T-helper 17 cell (primary cell): ENCODE results near the gene PDZRN3. TPM values are rescaled to one million over a fixed set of nuclear protein-coding genes. Genes with fewer than 3 reads are reported as not detected.

Experiments used
- ATAC-seq: fragments of 150-1000 bp; cut with Tn5 transposase; 2 replicates; pipeline ENCODE4 v1.10.0; 2021; ENCODE audit warnings: mild to moderate bottlenecking, moderate library complexity
- DNase-seq, 3 donors: peaks; one replicate each; pipeline versions ENCODE4 v3.0.0 to v3.0.0-alpha.2; 2020 to 2021
- H3K9me3 ChIP-seq: one replicate; pipeline ENCODE4 v1.7.0; 2013; ENCODE audit warnings: low read length, mild to moderate bottlenecking; ENCODE audit not compliant: control insufficient read depth, poor library complexity, severe bottlenecking
- H3K27ac Mint-ChIP-seq: one replicate; pipeline ENCODE4 v1.8.0; 2022; ENCODE audit warnings: mild to moderate bottlenecking, moderate library complexity, mixed read lengths
- H3K27me3 Mint-ChIP-seq: one replicate; pipeline ENCODE4 v1.8.0; 2022; ENCODE audit warnings: mixed read lengths
- H3K36me3 Mint-ChIP-seq: one replicate; pipeline ENCODE4 v1.8.0; 2022; ENCODE audit warnings: low read depth, mixed read lengths
- H3K4me1 Mint-ChIP-seq: one replicate; pipeline ENCODE4 v1.8.0; 2022; ENCODE audit warnings: mild to moderate bottlenecking, mixed read lengths
- H3K4me3 Mint-ChIP-seq: one replicate; pipeline ENCODE4 v1.8.0; 2022; ENCODE audit warnings: mild to moderate bottlenecking, moderate library complexity, mixed read lengths
- total RNA-seq, 4 donors: library from RNA in 2 of 4; stranded (reverse) in 2 of 4; gene quantifications; one replicate each; pipeline ENCODE4 v1.2.3 and lab custom pipeline; 2022 to 2026

PDZRN3 gene
- total RNA-seq, 2 donors from 2014 or later, result not detected

DNA sequence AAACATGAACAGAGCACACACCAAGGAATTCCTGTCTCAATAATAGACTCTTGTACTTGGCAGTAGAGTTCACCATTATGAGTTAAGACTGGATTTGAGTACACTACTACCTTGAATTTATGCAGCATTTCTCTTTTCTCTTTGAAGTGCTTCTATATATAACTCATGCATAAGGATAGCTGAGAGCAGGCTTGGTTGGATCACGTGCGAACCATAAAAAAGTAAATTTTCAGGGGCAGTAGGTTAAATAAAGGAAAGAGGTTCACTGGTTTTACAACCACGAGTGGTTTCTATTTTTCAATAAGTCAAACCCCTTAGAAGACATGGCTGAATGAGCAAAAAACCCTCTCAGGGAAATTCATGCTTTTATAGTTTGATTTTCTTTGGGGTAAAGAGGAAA is 28.6 kb upstream of the PDZRN3 start:
- Mint-ChIP-seq H3K4me3 (no peak overlapping the region), H3K27me3 (no peaks in the 10 kb centered on the region), H3K27ac (no peak overlapping the region), H3K36me3 (no peaks in the 10 kb centered on the region), H3K4me1 (no peaks in the 10 kb centered on the region)
- DNase-seq (no peak), ATAC-seq (no peak)
- no peaks in the 10 kb centered on the region for H3K9me3 ChIP-seq

DNA sequence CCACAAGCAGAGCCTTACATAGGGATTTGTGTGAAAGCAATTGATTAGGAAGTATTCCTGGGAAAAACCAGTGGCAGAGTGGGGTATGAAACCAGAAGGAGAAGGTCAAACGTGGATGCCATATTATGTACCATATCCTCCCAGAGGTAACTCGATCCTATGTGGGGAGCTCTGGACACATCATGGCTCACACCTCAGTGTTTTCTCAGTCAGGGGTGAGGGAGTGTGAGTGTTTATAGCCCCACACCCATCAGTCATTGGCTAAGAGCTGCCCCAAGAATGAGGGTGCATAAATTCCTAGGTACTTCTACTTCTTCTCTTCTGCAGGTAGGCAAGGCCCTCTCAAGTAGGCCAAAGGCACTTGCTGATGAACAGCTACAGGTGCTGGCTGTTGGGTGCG is 28.2 kb upstream of the PDZRN3 start:
- no peaks in the 10 kb centered on the region for H3K9me3 ChIP-seq
- H3K27ac Mint-ChIP-seq, result no peak overlapping the region
- no peaks in the 10 kb centered on the region for H3K27me3 Mint-ChIP-seq
- no peaks in the 10 kb centered on the region for H3K36me3 Mint-ChIP-seq
- DNase-seq, result no peak
- no peak for ATAC-seq
- no peaks in the 10 kb centered on the region for H3K4me1 Mint-ChIP-seq
- no peak overlapping the region for H3K4me3 Mint-ChIP-seq

DNA sequence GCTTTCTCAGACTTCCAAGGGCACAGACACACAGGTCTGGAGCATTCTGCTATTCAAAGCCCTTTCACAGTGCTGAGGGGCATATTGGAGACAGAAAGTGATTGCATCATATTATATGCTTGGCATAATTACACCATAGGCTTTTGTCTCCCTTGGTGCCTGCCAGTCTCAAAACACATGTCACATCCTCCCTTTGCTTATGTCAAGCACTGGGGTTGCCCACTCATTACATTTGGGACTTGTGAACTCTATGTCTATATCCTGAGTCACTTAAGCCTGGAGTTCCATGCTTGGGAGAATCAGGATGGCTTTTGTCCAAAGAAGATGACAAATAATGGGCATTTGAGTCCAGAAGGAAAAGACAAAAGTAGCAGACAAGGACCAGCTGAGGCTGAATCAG is 12.3 kb upstream of the PDZRN3 start:
- no peaks in the 10 kb centered on the region for H3K27me3 Mint-ChIP-seq

DNA sequence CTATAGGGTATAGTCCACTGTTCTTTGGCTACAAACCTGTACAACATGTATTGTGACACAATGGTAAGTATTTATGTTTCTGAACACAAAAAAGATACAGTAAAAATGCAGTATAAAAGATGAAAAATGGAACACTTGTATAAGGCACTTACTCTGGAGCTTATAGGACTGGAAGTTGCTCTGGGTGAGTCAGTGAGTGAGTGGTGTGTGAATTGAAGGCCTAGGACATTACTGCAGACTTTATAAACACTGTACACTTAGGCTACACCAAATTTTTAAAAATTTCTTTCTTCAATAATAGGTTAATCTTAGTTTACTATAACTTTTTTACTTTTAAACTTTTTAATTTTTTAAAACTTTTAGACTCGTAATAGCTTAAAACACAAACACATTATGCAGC is 10.5 kb upstream of the PDZRN3 start:
- no peak overlapping the region for H3K27ac Mint-ChIP-seq

More for the DNA sequence above, 12.3 kb upstream of the PDZRN3 start:
- no peak for ATAC-seq
- no peak overlapping the region for H3K27ac Mint-ChIP-seq
- H3K9me3 ChIP-seq, result no peaks in the 10 kb centered on the region
- H3K36me3 Mint-ChIP-seq, result no peaks in the 10 kb centered on the region
- DNase-seq, result no peak
- no peak overlapping the region for H3K4me3 Mint-ChIP-seq
- no peaks in the 10 kb centered on the region for H3K4me1 Mint-ChIP-seq

DNA sequence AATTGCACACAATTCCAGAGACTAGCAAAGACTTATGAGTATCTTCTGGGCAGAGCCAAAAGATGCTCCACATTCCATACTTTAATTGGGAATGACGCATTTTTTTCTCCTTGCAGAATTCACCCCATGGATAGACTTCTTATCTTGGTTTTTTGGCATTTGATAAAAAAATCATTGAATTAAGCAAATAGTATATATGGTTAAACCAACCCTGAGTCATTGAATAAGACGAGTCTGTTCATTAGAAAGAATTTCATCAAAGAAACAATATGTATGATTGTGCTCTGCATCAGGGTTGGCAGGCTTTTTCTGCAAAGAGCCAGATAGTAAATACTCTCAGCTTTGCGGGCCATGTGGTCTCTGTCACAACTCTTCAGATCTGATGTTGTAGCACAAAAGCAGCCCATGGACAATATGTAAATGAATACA is 9.2 kb upstream of the PDZRN3 start:
- no peaks in the 10 kb centered on the region for H3K36me3 Mint-ChIP-seq
- no peak overlapping the region for H3K4me3 Mint-ChIP-seq
- ATAC-seq (no peak), DNase-seq (no peak)
- H3K9me3 ChIP-seq, result no peaks in the 10 kb centered on the region
- no peaks in the 10 kb centered on the region for H3K27me3 Mint-ChIP-seq
- no peaks in the 10 kb centered on the region for H3K4me1 Mint-ChIP-seq
- H3K27ac Mint-ChIP-seq, result no peak overlapping the region

More for the DNA sequence above, 10.5 kb upstream of the PDZRN3 start:
- DNase-seq (no peak), ATAC-seq (no peak)
- Mint-ChIP-seq H3K27me3 (no peaks in the 10 kb centered on the region), H3K36me3 (no peaks in the 10 kb centered on the region), H3K4me1 (no peaks in the 10 kb centered on the region), H3K4me3 (no peak overlapping the region)
- H3K9me3 ChIP-seq, result no peaks in the 10 kb centered on the region

DNA sequence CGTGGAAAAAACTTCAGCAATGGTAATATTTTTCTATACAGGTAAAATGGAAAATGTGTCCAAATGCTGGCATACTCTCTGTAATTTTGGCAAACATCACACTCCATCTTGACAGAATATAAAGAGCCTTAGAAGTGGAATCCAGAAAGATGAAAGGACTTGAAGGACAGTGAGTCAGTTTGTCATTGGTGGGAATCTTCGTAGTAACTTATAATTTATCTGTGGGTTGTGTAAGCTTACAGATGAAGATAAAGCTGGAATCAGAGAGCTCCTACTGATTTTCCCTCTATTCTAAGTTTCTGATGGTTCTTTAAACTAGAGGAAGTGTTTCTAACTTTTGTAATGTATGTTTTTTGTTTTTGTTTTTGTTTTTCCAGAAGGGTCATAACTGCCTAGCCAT is 8.7 kb upstream of the PDZRN3 start:
- no peaks in the 10 kb centered on the region for H3K9me3 ChIP-seq
- H3K4me1 Mint-ChIP-seq, result no peaks in the 10 kb centered on the region
- no peak overlapping the region for H3K4me3 Mint-ChIP-seq
- ATAC-seq, result no peak
- H3K27ac Mint-ChIP-seq, result no peak overlapping the region
- DNase-seq, result no peak
- no peaks in the 10 kb centered on the region for H3K27me3 Mint-ChIP-seq
- H3K36me3 Mint-ChIP-seq, result no peaks in the 10 kb centered on the region

DNA sequence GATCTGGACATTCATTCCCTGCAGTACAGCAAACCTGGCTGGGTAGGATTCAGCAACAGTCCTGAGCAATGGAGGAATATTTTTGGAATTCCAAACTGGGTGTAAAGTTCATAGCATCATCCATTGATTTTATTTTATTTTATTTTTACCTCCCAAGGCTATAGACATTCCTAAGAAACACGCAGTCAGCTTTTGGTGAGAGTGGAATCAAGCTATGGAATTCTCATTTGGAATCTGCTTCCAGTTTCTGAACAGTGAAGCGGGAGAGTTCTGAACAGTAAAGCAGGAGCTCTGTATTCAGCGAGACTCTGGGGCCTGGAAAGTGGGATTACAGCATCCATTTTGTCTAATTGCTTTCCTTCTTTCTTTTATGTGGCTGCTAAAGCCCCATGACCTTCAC is 1.4 kb upstream of the PDZRN3 start:
- peaks cover 25% of the 10 kb centered on the region for H3K27me3 Mint-ChIP-seq

DNA sequence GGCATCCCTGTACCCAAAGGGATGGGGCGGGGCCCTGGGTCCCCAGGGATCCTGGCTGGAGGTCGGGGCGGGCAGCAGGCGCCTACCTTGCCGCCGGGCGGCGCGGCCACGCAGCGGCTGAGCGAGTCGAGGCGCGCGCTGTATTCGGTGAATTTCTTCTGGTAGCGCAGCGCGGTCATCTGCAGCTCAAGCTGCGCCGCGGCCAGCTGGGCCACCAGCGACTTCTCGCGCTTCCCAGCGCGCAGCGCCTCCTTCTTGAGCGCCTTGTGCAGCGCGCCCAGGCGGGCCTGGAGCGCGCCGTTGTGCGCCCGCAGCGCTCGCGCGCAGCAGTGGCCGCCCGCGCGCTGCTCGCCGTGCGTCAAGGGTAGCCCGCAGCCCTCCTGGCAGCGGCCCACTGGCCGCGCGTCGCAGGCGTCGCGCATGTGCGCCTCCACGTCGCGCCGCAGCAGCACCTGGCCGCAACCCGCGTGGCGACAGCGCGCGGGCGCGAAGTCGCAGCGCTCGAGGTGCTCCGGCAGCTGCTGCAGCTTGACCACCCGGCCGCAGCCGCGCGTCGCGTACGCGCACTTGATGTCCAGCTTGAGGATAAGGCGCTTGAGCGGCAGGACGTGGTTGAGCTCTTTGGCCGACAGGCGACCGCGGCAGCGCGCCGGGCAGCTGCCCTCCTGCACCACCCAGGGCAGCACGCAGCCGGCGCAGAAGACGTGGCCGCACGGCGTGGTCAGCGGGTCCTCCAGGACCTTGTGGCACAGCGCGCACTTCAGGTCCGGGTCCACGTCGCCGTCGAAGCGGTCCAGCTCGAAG is 522 bp downstream of the PDZRN3 start:
- Mint-ChIP-seq H3K27ac (no peak overlapping the region), H3K27me3 (peaks cover 25% of the 10 kb centered on the region), H3K36me3 (no peaks in the 10 kb centered on the region), H3K4me1 (no peaks in the 10 kb centered on the region), H3K4me3 (no peak overlapping the region)
- ATAC-seq, result no peak
- no peaks in the 10 kb centered on the region for H3K9me3 ChIP-seq
- DNase-seq, result no peak

More for the DNA sequence above, 1.4 kb upstream of the PDZRN3 start:
- ATAC-seq (no peak), DNase-seq (no peak)
- Mint-ChIP-seq H3K36me3 (no peaks in the 10 kb centered on the region), H3K4me3 (no peak overlapping the region), H3K27ac (no peak overlapping the region), H3K4me1 (no peaks in the 10 kb centered on the region)
- no peaks in the 10 kb centered on the region for H3K9me3 ChIP-seq

DNA sequence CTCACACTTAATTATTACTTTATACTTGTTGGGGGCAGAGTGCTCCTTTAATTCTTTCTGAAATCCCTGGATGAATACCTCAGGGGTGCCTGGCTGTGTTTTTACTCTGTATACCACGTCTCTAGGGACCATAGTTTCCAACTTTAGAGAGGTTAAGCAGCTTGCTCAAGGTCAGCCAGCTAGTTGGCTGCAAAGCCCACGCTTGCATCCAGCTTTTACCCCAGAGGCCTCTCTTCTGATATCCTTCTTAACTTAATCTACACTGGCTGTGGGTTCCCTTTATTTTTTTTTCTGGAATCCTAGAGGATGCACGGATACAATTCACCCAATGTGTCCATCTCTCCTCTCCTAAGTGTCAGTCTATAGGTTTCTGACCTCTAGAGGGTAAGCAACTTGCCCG is 1.4 kb downstream of the PDZRN3 start:
- H3K4me3 Mint-ChIP-seq, result no peak overlapping the region
- no peak for DNase-seq
- peaks cover 25% of the 10 kb centered on the region for H3K27me3 Mint-ChIP-seq
- ATAC-seq, result no peak
- no peaks in the 10 kb centered on the region for H3K9me3 ChIP-seq
- H3K27ac Mint-ChIP-seq, result no peak overlapping the region
- H3K36me3 Mint-ChIP-seq, result no peaks in the 10 kb centered on the region
- H3K4me1 Mint-ChIP-seq, result no peaks in the 10 kb centered on the region

DNA sequence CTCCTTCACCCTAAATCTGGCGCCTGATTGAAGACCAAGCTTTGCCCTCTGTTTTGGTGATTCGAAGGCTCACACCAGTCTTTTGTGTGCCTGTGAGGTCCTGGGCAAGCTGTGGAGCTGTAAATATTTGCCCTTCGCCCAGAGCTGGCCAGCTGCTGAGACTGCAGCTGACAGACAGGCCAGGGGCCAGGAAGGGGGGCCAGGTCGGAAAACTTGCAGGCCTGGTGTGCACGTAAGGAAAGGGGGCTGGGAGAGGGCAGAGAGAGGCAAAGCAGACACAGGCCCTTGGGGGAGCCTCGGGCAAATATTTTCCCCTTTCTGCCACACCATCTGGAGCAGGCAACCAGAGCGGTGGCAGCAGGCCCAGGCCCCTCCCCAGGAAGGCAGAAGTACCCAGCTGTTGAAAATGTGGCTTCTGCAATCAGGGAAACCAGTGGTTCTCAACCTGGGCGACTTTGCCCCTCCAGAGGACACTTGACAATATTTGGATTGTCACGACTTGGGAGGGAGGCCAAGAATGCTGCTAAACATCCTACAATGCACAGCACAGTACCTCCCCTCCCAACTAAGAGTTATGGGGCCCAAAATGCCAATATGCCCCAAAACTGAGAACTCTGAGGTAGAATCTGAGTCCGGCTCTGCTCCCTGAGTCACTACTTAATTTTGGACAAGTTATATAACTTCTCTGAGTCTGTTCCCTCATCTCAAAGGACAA is 2.5 kb downstream of the PDZRN3 start:
- Mint-ChIP-seq H3K4me1 (no peaks in the 10 kb centered on the region), H3K27ac (no peak overlapping the region), H3K4me3 (peak overlapping the region; percentile 3), H3K27me3 (peaks cover 17% of the 10 kb centered on the region), H3K36me3 (no peaks in the 10 kb centered on the region)
- no peaks in the 10 kb centered on the region for H3K9me3 ChIP-seq
- DNase-seq (no peak), ATAC-seq (no peak)

DNA sequence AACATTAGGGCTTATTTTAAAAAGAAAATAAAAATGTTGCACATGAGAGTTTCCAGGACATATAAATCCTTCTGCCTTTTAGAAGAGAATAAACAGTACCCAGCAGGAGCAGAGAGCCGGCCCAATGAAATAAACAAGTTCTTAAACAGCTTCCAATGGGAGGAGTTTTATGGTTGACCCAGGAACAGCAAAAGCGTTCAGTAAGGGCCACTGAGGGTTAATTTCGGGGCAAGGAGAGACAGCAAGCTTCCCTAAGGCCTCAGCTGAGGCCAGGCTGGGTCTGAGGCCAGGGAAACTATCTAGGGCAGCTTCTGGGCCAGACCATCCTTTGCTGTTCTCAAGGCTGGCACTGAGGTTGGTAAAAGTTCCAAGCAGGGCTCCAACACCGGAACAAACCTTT is 3.4 kb downstream of the PDZRN3 start:
- ATAC-seq (no peak), DNase-seq (no peak)
- no peaks in the 10 kb centered on the region for H3K9me3 ChIP-seq
- Mint-ChIP-seq H3K4me3 (no peak overlapping the region), H3K4me1 (no peaks in the 10 kb centered on the region), H3K27ac (no peak overlapping the region), H3K36me3 (no peaks in the 10 kb centered on the region), H3K27me3 (peaks cover 17% of the 10 kb centered on the region)

DNA sequence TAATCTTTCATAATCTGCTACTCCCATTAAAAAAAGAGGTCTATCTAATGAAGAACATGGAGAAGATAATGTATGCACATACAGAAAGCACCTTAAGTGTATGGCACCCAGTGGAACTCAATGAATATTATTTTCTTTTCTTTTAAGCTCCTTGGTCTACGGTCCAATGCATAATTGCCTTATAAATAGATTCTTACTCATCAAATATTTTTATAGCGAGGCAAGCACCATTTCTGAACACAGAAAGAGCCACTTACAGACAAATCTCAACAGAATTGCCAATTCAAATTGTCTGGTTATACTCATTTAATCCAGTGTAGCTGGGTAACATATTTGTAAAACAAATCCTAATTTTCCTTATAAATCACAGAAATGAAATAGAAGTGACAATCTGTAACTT is 6.3 kb downstream of the PDZRN3 start:
- Mint-ChIP-seq H3K27me3 (peaks cover 2% of the 10 kb centered on the region), H3K4me1 (no peaks in the 10 kb centered on the region), H3K36me3 (no peaks in the 10 kb centered on the region), H3K27ac (no peak overlapping the region), H3K4me3 (no peak overlapping the region)
- no peaks in the 10 kb centered on the region for H3K9me3 ChIP-seq
- ATAC-seq (no peak), DNase-seq (no peak)

DNA sequence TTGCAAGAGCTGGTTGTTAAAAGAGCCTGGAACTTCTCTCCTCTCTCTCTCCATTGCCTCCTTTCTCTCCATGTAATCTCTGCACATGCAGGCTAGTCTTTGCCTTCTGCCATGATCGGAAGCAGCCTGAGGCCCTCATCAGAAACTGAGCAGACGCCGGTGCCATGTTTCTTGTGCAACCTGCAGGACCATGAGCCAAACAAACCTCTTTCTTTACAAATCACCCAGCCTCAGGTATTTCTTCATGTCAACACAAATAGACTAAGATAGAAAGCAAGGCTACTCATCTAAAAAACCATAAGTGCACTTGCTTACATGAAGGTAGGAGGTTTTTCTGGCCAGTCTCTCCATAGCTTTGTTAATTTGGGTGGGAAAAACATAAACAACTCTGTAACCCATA is 8.7 kb downstream of the PDZRN3 start:
- H3K9me3 ChIP-seq, result no peaks in the 10 kb centered on the region
- ATAC-seq (no peak), DNase-seq (no peak)
- Mint-ChIP-seq H3K4me1 (no peaks in the 10 kb centered on the region), H3K36me3 (no peaks in the 10 kb centered on the region), H3K27ac (no peak overlapping the region), H3K27me3 (no peaks in the 10 kb centered on the region), H3K4me3 (no peak overlapping the region)

DNA sequence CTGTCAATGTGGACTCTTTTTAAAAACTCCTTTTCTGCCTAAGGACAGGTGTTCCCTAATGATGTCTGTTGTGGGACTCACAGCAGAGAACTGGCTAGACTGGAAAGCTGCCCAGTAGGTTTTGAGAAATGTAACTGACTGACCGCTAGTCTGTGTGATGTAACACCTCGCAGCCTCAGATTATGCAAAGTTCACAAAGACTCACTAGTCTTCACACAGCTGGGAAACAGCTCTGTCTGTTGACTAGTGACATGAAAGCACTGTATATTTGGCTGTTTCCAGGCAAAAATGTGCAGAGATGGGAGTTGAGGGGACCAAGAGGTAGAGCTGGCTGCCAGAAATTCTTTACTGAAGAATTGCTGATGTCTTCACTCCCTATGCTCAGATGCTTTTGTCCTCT is 10.3 kb downstream of the PDZRN3 start:
- Mint-ChIP-seq H3K4me1 (no peaks in the 10 kb centered on the region), H3K27me3 (no peaks in the 10 kb centered on the region), H3K27ac (no peak overlapping the region), H3K36me3 (no peaks in the 10 kb centered on the region), H3K4me3 (no peak overlapping the region)
- ATAC-seq, result no peak
- H3K9me3 ChIP-seq, result no peaks in the 10 kb centered on the region
- DNase-seq, result no peak
